Measurements from ENCODE around the gene DNAH1.

The DNAH1 gene

GRCh38 chr3:52289747-52290595 is 26.1 kb upstream of the DNAH1 start:
- Histone ChIP-seq H3K4me3 (no peak overlapping the region), H3K27ac (no peak overlapping the region)

GRCh38 chr3:52290596-52291507 is 25.3 kb upstream of the DNAH1 start:
- no peak overlapping the region for H3K27ac ChIP-seq
- no peak overlapping the region for H3K4me3 ChIP-seq

GRCh38 chr3:52291508-52292181 is 24.5 kb upstream of the DNAH1 start:
- no peak overlapping the region for H3K4me3 ChIP-seq
- H3K27ac ChIP-seq: no peak overlapping the region

- no peak overlapping the region for H3K27ac ChIP-seq
- H3K4me3 ChIP-seq: no peak overlapping the region
Measured at GRCh38 chr3:52292247-52293065, 23.7 kb upstream of the DNAH1 start.

- Histone ChIP-seq H3K27ac (no peak overlapping the region), H3K4me3 (no peak overlapping the region)
Measured at GRCh38 chr3:52293491-52294319, 22.4 kb upstream of the DNAH1 start.

GRCh38 chr3:52294320-52295150 is 21.6 kb upstream of the DNAH1 start:
- H3K4me3 ChIP-seq: no peak overlapping the region
- no peak overlapping the region for H3K27ac ChIP-seq

- no peak overlapping the region for H3K4me3 ChIP-seq
- H3K27ac ChIP-seq: no peak overlapping the region
Measured at GRCh38 chr3:52295671-52296208, 20.4 kb upstream of the DNAH1 start.

GRCh38 chr3:52297242-52298148 is 18.6 kb upstream of the DNAH1 start:
- Histone ChIP-seq H3K27ac (no peak overlapping the region), H3K4me3 (no peak overlapping the region)

- no peak overlapping the region for H3K27ac ChIP-seq
Measured at GRCh38 chr3:52298149-52299098, 17.7 kb upstream of the DNAH1 start.

GRCh38 chr3:52299247-52299878 is 16.8 kb upstream of the DNAH1 start:
- no peak overlapping the region for H3K4me3 ChIP-seq

More at GRCh38 chr3:52298149-52299098, 17.7 kb upstream of the DNAH1 start:
- H3K4me3 ChIP-seq: no peak overlapping the region

GRCh38 chr3:52299879-52300611 is 16.1 kb upstream of the DNAH1 start:
- Histone ChIP-seq H3K4me3 (no peak overlapping the region), H3K27ac (no peak overlapping the region)

More at GRCh38 chr3:52299247-52299878, 16.8 kb upstream of the DNAH1 start:
- H3K27ac ChIP-seq: no peak overlapping the region

- H3K27ac ChIP-seq: no peak overlapping the region
- H3K4me3 ChIP-seq: no peak overlapping the region
Measured at GRCh38 chr3:52302426-52303145, 13.5 kb upstream of the DNAH1 start.

- no peak overlapping the region for H3K27ac ChIP-seq
- no peak overlapping the region for H3K4me3 ChIP-seq
Measured at GRCh38 chr3:52303811-52304210, 12.3 kb upstream of the DNAH1 start.
